GM21528 (cell line): Measurements from ENCODE around the gene AGBL4.
A peak's percentile ranks its signal among the peaks of the same experiment; 100 is the strongest.
"Not testable (repeated sequence)": the region's sequence is repeated elsewhere in the genome, so short reads cannot be mapped to it uniquely, and the experiment has no call there.

Source experiments
- ATAC-seq: cut with Tn5 transposase; IDR thresholded peaks from one replicate; pipeline ENCODE4 v1.9.1; 2021; ENCODE audit warnings: mild to moderate bottlenecking, moderate library complexity; ENCODE audit not compliant: unreplicated experiment, low FRiP score

Gene AGBL4

DNA sequence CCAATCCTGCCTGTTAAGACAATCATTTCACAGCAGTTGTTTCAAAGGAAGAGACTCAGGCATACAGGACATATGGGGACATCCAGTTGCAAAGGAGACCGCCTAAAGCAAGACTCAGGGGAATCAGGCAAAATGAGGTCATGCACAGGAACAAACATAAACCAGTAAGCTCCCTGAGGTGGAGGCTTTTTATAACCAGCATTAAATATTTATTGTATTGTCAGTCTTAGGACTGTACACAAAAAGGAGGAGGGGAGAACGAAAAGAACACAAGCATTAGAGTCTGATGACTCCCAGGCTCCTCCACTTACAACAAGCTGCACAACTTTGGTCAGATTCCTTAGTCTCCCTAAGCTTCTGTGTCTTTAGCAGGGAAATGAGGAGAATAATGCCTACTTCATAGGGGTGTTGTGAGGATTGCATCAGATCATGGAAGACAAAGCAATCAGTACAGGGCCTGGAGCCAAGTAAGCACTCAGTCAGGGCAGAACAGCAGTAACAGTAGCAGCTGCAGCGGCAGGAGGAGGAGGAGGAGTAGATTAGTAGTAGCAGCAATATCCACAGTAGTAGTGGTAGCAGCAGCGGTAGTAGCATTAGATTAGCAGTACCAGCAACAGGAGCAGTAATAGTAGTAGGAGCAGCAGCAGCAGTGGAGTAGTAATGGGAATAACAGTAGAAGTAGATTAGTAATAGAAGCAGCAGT lies 1497.6 kb downstream of the AGBL4 start:
- ATAC-seq: no peak

DNA sequence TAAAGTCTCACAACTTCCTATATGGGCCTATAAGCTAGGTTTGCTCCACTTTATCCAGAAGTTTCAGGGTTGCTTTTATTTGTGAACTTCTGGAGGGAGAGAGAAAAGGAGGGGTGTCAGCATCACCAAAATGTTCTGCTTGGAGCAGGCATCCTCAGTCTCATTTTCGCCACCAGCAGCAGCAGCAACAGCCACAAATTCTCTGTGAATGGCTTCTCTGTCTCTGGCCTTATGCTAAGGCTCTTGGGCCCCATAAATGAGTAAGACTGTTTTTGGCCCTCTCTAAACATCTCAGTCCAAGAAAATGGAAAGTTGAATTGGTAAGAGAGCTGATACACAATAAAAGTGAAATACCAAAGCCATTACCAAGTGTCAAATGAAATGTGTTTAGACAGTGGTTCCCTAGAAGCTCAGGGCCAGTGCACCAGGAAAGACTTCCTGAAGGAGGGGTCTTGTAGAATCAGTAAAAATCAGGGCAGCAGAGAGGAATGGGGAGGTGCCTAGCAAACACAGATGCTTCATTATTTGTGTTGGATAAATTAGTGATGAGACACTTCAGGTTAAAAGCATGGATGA lies 1498.8 kb downstream of the AGBL4 start:
- ATAC-seq: no peak

DNA sequence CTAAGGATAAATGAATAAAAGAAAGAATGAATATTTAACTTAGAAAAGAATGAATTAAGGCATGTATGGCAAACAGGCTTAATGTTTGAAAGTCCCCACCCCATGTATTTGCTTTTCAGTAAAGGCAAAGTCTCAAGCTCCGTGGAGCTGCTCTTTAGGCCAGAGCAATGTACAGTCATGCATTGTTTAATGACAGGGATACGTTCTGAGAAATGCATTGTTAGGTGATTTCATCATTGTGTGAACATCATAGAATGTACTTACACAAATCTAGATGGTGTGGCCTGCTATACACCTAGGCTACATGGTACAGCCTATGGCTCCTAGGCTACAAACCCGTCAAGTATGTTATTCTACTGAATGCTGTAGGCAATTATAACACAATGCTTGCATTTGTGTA lies 1500.2 kb downstream of the AGBL4 start:
- ATAC-seq: no peak

DNA sequence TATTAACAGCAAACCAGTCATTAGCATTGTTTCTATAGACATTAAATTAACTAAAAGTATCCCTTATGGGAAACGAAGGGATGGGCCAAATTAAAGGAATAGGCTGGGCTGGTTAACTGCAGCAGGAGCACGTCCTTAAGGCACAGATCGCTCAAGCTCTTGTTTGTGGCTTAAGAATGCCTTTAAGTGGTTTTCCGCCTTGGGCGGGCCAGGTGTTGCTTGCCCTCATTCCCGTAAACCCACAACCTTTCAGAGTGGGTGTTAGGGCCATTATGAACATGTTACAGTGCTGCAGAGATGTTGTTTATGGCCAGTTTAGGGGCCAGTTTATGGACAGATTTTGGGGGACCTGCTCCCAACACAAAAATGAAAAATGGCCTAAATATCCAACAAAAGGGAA lies 1503.9 kb downstream of the AGBL4 start:
- ATAC-seq: not testable (repeated sequence)

DNA sequence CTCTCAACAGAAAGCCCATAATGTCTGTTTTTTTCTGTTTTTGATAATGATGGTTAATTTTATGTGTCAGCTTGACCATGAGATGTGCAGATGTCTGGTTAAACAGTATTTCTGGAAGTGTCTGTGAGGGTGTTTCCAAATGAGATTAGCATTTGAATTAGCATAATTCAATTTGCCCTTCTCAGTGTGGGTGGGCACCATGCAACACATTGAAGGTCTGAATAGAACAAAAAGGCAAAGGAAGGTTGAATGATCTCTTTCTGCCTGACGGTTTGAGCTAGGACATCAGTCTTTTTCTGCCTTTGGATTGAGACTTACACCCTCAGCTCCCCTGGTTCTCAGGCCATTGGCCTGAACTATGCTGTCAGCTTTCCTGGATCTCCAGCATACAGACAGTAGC lies 1516.9 kb downstream of the AGBL4 start:
- ATAC-seq: no peak

DNA sequence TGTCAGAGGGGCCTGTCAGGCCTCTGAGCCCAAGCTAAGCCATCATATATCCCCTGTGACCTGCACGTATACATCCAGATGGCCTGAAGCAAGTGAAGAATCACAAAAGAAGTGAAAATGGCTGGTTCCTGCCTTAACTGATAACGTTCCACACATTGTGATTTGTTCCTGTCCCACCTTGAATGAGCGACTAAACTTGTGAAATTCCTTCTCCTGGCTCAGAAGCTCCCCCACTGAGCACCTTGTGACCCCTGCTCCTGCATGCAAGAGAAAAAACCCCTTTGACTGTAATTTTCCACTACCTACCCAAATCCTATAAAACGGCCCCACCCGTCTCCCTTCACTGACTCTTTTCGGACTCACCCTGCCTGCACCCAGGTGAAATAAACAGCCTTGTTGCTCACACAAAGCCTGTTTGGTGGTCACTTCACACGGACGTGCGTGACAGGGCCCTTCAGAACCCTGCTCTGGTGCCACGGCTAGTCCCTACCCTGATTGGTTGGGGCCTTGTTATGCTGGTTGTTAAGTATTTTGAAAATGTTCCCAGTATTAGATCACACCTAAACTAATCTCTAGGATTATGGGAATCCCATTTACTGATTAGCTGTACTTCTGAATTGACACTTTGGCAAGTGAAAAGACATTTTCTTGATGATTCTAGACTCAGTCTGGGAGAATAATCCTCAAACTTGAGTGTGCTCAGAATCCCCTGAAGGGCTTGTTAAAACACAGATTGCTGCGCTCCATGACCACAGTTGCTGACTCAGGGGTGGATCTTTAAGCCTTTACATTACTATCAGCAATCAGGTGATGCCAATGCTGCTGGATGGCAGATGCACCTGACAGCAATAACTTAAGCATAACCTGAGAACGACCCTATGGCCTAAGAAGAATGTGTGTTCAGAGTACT lies 1523.0 kb downstream of the AGBL4 start:
- ATAC-seq: no peak

DNA sequence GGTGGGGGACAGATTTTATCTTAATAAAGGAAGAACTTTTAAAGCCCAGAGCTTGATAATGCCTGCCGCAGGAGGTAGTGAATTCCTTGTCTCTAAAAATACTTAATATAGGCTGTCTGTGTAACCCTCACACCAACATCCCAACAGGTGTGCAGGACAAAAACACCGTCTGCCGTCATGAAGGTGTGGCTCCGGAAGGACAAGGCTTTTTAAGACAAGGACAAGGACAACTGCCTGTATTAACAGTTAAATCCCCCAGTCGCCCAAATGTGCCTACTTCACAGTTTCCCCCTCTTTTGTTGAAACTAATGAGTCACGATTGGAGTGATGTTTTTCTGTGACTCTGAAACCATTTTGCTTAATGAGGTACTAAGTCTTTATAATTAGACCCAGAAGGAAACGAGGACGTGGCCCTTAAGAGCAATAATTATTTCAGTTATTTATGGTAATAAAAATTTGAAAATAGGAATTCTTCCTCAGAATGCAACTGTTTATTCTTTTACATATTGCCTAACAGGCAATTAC lies 1524.5 kb downstream of the AGBL4 start:
- ATAC-seq: no peak

DNA sequence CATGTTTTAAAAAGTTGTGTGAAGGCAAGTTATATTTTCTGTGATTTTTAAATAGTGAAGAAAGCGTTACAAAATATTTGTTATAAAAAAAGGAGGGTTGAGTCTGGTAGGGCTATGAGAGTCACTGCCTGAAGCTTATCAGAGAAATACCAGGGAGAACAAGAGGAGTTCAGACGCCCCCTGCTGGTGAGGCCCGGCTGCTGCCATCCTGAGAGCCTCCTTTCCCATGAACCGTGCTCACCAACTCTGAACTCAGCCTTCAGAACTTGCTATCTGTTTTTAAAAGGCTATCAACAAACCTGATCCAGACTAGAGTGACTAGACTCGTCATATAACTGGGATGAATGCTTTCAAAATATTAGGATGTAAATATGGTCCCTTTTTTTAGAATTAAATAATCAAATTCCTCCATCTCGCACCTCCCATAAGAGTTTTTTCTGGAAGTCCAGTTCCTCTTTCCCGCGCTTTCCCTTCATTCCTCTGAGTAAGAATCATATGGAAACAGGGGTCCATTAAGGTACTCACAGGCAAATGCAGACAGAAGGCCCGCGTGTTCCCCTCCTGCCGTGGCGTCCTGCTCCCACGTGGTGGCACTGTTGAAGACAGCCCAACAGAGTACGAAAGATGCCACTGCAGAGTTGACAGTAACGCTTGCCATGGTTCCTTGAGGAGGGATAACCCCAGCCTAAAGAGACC lies 1525.5 kb downstream of the AGBL4 start:
- peak; percentile 89 for ATAC-seq

DNA sequence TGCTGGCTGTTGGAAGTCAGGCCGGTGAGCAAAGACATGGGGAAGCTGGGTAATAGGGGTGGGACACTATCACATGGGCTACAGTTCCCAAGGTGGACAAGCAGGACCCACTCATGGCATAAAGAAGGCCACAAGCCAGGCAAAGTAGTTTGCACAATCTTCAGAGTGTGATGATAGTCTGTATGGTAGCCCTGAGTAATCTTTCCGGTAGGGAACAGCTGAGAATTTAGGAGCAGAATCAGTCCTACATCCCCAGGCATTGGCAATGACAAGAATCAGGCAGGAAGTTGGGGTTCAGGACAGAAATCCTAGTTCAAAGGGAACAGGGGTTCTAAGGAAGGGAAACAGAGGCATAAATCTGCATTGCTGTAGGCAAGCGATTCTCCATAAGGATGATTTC lies 1527.8 kb downstream of the AGBL4 start:
- ATAC-seq: no peak

DNA sequence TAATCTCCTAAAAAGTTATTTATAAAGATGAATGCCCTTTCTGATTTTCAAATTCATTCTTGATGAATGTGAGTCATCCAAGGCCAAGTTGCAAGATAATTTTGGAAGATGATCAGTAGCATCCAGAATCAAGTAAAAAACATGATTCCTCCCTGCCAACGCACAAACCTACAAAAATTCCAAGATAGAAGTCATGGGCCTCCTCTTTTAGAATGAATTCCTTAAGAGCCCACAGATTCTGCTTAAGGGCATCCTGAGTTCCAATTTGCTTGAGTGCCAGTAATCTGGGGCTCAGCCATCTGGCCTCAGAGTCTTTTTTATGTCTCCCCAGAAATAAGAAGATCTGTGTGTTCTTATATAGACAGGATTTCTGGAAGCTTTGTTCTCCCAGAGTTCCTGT lies 1528.6 kb downstream of the AGBL4 start:
- no peak for ATAC-seq

DNA sequence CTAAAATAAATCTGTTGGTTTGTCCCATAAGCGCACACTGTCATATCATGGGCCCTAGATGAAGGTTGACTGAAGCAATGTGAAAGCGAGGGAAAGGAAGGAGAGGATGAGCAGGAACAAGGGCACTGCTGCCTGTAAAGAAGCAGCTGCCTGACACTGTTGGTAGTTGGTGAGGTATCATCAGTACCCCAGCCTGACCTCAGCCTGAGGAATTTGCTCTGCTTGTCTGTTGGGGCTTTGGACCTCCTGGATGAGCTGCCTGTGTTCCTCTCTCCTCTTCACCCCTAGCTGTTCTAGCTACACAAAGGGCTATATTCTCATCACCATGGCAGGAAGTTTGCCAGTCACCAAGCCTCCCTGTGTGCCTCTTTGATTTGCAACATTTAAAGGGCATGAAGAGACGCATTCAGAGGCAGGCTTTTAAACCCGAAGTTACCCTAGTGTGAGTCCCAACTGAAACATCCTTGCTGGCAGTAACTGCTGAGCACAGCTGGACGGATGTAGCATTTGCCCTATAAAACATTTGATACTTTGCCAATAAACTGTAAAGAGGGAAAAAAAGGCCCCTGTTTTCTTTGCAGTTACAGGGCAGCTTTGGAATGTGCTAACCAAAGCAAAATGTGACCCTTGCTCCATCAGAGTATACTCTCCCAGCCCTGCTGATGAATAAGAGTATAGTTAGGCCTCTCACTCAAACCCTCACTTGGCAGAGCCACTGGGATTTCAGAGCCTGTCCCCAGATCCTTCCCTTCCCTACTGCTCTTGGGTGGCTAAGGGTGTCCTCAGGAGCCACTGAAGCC lies 1529.6 kb downstream of the AGBL4 start:
- no peak for ATAC-seq

DNA sequence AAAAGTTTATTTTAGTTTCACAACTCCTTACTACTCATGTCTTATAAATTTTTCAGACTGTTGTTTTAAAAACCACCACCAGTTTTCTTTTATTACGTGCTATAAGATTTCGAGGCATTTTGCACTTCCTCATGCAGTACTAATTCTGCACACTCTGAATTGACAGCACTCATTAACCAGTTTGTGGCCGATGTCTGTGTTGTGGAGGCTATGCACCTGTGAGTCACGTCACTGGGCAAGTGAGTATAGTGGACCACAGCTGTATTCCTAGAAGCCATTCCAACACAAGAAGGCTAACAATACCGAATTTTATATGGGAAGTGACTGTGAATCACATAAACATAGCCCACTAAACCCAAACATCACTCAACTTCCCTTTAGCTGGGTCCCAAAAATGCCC lies 1530.7 kb downstream of the AGBL4 start:
- ATAC-seq: no peak

DNA sequence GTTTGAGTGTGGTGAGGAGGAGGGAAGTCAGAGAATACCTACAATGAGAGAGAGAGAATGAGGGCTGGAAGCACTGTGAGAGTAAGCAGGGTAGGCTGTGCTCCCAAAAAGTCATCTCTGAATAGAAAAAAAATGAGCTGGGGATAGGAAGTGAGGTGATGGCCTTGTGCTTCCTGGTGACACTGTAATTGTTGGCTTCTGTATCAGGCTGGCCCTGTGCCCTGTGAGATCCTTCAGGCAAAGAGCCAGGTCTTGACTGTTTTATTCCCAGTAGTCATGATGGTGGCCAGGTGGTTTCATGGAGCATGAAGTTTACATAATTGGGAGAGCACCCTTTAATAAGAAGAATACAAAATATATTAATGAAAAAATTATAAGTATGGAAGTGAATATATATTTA lies 1531.4 kb downstream of the AGBL4 start:
- ATAC-seq: no peak

DNA sequence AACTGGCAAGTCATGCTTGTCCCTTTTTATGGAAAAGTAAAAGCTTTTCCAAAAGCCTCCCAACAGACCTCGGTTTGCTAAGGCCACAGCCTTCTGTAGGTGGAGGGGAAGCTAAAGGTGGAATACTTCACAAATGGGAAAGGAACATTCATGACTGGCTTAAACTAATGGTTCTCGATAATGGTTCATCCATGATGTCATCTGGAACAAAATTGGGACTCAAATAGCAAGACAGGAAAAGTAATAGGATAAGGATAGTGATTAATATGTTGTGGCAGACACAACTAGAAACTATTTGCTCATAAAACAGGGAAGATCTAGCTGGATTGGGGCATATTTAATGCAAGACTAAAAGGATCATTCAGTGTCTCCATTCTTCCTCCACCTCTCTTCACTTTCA lies 1535.0 kb downstream of the AGBL4 start:
- ATAC-seq: no peak
